GM19438 (cell line): Measurements from ENCODE around the gene TBCC.

Experiments used
- ATAC-seq: cut with Tn5 transposase; IDR thresholded peaks from one replicate; pipeline ENCODE4 v1.9.1; 2021; ENCODE audit warnings: low read depth; ENCODE audit not compliant: unreplicated experiment

The TBCC gene, protein sequence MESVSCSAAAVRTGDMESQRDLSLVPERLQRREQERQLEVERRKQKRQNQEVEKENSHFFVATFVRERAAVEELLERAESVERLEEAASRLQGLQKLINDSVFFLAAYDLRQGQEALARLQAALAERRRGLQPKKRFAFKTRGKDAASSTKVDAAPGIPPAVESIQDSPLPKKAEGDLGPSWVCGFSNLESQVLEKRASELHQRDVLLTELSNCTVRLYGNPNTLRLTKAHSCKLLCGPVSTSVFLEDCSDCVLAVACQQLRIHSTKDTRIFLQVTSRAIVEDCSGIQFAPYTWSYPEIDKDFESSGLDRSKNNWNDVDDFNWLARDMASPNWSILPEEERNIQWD

DNA sequence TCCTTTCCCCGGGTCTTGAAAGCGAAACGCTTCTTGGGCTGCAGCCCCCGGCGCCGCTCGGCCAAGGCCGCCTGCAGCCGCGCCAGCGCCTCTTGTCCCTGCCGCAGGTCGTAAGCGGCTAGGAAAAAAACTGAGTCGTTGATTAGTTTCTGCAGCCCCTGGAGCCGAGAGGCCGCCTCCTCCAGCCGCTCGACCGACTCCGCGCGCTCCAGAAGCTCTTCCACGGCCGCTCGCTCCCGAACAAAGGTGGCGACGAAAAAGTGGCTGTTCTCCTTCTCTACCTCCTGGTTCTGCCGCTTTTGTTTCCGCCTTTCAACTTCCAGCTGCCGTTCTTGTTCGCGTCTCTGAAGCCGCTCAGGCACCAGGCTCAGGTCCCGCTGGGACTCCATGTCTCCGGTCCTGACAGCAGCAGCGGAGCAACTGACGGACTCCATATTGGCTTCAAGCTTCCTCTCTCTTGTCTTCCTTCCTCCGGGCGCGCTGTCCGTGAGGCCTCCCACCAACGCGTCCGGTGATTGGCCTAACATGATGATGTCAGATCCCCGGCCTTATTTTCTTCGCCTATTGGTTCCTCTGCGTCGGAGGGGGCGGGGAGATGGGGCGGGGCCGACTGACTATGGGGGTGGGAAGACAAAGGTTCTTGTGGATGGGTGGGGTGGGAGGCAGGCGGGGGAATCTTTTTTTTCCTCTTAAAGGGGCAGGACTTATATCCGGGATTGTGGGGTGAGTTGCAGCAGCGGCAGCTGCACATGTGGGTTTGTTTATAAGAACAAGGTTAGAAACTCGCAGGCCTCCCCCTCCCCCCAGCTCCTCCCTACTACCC is at the start of gene TBCC:
TBCC (minus strand) TSS at position 464 of the 823 bp plus-strand sequence; CDS start at position 434, 30 bp downstream.
- peak; percentile 58 for ATAC-seq

DNA sequence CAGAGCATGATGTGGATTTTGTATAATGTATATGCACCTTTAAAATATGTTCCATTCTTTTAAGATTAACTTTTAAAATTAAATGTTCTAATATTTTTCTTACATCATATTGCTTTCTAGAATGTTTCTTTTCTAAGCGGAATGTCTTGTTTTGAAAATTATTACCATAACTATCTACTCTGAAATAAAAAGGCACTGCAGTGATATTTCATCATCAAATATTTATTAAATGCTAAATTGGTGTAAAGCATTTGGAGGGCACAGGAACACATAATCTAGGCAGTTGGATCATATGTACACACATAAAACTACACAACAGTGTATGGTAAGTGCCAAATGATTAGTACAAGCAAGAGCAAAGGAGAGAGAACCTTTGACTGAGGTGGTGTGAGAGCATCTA is 49.7 kb upstream of the TBCC start:
- ATAC-seq, result no peak

DNA sequence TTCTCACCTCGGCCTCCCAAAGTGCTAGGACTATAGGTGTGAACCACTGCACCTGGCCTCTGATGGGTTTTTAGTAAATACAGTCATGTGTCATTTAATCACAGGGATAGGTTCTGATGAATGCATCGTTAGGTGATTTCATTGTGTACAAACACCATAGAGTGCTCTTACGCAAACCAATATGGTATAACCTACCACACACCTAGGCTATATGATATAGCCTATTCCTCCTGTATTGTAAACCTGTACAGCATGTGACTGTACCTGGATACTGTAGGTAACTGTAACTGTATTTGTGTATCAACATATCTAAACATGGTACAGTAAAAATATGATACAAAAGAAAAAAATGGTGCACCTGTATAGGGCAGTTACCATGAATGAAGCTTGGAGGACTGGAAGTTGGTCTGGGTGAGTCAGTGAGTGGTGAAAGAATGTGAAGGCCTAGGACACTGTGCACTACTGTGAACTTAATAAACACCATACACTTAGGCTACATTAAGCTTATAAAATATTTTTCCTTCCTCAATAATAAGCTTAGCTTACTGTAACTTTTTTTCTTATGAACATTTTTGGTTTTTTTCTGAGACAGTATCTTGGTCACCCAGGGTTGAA is 45.9 kb upstream of the TBCC start:
- no peak for ATAC-seq

DNA sequence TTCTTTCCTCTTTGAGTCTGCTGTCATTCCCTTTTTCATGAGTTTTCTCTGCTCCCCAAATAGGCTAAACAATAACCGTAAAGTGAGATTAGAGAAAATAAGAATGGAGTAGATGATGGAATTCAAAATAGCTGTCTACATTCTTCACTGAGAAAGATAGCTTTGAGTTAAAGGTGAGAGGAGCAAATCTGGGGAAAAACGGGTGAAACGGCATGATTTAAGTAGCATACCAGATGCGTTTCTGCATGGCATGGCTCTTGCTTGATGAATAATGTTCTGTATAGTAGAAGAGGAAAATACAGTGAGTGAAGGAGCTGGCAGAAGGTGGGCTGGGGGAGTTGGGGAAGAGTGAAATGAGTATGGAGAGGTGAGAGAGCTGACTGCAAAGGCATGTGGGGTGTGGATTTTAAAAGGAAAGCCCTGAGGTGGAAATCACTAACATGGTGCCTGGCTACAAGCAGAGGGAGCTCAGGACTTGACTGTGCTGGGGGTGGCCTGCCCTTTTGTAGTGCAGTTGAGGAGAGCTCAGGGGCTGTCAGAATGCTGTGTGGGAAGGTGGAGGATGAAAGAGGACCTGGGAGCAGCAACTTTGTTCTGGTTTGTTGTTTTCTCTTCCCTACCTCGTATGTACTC is 44.8 kb upstream of the TBCC start:
- no peak for ATAC-seq

DNA sequence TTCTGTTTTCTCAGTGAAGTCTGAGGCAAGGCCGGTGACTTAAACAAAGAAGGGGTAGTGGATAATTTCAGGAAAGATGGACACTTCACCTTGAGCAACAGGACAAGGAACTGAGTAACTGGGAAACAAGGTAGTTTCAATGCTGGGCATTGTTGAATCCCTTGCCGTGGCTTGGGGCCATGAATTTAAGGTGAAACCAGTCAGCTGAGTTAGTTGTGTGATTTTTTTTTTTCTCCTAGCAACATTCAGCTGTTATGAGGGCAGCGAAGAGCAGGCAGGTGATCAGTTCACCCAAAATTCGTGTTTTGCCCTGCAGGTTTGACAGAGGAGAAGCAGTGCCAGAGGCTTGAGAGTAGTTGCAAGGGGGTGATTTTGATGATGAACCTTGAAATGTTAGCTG is 42.8 kb upstream of the TBCC start:
- ATAC-seq, result no peak

DNA sequence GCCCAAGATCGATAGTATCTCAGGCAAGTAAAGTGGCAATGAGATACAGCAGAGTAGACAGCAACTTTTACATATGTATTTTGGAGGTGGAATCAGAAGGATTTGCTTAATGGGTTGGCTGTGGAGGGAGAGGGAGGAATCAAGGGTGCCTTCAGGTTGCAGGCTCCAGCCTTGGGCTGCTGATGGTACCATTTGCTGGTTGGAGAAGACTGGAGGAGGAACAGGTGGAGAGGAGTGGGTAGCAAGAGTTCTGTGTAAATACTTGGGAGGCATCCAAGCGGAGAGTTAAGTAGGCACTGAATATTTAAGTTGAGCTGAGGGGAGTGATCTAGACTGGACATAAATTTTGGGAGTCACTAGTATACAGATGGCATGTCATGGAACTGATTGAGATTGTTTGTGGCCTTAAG is 41.2 kb upstream of the TBCC start:
- ATAC-seq, result no peak

DNA sequence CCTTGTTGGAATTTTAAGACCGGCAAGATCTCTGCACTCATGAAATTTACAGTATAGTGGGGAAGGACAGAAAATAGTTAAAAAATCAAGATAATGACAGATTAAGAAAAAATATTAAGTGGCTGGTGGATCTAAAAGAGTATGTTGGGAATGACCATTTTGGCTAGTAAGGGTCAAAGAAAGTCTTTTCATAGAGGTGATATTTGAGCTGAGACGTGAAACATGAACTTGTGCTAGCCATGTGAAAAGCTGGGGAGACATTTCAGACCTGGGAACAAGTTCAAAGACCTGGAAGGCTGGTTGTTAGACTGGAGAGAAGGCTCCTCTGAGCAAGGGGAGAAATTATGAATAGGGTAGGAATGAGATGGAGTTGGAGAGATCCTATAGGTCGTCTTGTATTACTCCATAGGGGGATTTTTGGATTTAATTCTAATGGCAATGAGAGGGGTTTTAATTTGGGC is 40.7 kb upstream of the TBCC start:
- ATAC-seq, result no peak

DNA sequence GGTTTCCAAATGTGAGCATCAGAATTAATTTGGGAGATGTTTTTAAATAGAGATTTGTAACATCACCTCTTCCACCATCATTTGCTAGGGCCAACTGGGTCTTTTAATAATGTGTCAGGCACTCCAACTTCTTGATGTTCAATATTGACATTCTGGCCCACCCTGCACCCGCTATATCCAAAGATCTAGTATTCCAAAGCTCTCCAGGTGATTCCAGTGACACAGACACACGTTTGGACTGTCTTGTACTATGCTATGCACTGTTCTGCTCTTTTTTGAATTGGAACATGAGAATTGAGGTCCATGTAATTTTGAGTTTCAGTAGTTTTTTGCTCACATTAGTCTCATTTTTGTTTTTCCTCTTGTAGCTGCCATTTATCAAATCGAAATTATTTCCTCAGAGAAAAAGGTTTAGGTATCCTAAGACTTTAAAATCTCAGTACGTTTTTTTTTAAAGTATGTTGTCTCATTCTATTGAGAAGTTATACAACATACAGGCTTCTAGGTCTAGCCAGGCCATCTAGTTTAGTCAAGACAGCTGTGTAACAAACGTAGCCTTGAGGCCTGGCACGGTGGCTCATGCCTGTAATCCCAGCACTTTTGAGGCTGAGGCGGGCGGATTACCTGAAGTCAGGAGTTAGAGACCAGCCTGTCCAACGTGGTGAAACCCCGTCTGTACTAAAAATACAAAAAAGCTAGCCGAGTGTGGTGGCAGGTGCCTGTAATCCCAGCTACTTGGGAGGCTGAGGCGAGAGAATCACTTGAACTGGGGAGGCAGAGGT is 39.0 kb upstream of the TBCC start:
- no peak for ATAC-seq

DNA sequence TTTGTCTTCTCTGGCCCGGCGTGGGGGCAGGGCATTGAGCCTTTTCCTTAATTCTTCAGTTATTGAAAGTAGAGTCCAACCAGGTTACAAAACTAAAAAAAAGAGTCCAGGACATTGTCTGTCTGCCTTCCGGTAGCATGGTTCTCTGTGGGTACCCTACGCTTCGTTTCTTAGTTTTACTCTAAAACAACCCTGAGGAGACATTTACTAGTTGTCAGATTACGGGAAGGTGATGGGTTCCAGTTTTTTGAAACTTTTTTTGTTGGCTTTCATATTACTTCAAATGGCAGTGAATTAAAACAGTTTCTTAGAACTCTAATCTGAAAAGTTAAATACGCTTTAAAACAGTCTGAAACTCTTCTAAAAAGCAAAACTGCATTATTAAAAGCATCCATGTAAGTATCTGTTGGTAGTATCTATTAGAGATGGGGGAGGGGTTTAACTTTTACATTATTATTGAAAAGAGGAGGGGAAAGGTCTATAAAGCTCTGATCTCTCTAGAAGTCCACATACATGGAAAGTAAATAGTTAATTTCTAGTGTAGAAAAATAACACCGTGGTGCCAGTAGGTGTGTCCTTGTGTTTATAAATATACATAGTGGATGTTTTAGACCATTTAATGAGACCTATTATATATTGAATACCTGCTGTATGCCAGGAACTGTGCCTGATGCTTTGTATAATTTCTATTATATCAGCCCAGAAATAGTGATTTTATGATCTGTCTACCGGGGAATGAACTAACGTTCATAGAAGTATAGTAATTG is 38.2 kb upstream of the TBCC start:
- ATAC-seq, result no peak

DNA sequence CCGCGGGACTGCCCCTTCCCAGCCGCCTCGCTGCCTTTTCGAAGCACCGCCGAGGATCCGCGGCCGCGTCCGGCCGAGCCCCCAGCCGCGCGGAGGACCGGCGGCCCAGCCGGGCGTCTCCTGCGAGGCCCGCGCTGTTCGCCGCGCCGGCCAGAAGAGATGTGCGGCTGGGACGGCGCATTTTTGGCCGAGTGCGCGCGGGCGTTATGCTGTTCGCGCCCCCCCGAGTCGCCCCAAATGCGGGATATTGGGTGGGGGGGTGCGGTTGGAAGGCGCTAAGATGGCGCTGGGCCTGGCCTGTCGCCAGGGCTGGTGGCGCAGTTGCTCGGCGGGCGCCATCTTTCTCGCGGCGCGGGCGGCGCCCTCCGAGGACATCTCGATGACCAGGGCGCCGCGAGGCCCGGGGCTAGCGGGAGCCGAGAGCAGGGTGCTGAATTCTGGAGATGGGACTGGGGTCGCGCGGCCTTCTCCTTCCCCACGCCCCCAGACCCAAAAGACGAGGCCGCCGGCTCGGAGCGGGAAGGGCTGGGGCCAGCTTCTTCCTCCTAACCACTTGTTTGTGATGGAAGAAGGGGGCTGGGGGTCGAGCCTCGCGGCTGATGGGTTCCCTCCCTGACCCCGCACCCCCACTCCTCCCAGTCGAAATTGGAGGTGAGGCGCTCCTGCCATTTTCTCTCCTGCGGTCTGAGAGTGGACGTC is 37.4 kb upstream of the TBCC start:
- ATAC-seq, result no peak

DNA sequence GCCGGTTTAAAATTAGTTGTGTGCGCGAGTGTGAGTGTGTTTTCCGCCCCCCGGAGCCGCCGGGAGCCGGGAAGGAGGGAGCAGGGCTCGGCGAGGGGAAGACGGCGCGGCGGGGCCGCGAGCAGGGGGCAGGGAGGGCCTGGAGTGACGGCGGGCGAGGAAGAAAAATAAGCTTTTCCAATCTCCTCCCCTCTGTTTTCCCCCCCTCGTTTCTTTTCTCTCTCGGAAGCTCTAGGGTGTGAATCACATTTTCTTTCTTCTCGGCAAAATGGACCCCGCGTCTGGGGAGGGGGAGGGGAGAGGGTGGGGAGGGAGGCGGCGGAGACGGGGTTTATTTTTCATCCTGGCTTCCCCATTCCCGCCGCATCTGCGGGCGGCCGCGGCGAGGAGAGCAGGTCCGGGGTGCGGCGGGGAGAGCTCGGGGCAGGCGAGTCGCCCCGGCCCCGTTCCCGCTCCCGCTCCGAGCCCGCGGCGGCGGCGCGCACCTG is 36.8 kb upstream of the TBCC start:
- no peak for ATAC-seq

DNA sequence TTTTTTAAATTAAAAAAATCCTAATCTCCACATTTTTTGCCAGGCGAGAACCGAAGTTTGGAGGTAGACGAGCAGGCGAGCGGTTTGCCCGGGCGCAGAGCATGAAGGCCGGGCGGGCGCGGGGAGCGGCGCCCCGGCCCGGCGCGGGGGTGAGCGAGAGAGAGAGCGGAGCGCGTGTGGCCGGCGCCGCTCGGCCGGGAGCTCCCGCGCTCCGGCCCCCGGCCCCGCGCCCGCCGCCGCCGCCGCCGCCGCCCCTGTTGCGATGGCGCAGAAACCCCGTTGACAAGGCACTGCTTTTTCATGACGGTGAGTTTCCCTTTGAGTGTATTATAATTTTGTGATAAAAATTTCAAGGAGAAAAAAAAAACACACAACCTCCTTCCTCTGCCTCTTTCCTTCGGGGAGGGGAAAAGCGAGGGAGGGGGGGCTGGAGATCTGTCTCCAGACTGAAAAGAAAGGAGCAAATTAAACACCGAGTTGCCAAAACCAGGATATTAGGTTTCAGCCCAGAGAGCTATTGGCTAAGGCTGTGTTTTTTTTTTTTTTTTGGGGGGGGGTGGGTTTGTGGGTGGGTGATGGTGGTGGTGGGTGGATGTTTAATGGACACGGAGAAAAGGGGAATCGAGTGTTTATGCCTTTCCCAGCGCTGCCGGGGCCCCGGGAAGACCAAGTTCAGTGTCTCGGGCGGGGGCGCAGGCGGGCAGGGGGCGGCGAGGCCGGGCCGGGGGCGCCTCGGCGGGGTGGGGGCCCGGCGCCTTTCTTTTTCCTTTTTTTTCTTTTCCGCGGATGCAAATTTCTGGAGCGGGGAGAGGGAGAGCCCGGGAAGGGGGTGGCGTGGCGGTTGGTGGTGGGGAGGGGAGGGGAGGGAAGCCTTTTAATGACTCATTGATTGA is 36.1 kb upstream of the TBCC start, which contains the start of gene BICRAL:
BICRAL (plus strand) TSS at position 257 of the 893 bp plus-strand sequence. CDS start 39,971 bp downstream, outside the sequence.
- ATAC-seq, result no peak

DNA sequence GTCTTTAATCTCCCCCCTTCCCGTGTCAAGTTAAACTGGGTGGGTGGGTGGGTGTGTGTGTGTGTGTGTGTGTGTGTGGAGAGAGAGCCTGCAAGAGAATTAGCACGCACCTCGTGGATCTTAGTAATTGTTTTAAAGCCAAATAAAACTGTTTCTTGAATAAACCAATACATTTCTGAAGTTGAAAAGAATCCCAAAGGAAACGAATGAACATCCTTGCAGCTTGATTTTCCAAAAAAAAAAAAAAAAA is 35.6 kb upstream of the TBCC start:
- no peak for ATAC-seq

DNA sequence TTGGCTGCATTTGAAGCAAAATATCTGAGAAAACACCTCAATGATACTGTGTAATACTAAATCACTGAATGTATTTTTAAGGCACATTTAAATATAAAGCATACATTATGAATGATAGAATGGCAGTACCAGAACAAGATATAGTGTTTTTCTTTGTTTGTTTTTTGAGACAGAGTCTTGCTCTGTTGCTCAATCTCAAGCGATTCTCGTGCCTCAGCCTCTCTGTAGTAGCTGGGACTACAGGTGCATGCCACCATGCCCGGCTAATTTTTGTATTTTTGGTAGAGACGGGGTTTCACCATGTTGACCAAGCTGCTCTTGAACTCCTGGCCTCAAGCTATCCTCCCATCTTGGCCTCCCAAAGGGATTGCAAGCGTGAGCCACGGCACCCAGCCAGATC is 33.6 kb upstream of the TBCC start:
- ATAC-seq, result no peak

DNA sequence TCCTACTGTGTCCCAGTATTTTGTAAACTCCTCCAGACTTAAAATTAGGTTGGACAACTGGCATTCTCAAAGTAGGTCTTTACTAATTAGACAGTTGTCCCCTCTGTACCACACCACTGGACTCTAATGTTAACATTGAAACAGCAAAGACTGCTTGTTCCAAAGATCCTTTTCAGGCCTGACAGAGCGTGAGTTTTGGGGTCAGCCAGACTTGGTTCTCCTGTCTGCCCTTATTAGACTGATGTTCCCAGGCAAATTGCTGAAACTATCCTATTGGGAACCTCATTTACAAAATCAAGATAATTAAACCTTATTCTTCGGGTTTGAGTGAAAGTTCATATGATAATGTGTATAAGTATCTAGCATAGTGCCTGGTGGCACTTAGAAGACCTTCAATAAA is 32.2 kb upstream of the TBCC start:
- no peak for ATAC-seq

DNA sequence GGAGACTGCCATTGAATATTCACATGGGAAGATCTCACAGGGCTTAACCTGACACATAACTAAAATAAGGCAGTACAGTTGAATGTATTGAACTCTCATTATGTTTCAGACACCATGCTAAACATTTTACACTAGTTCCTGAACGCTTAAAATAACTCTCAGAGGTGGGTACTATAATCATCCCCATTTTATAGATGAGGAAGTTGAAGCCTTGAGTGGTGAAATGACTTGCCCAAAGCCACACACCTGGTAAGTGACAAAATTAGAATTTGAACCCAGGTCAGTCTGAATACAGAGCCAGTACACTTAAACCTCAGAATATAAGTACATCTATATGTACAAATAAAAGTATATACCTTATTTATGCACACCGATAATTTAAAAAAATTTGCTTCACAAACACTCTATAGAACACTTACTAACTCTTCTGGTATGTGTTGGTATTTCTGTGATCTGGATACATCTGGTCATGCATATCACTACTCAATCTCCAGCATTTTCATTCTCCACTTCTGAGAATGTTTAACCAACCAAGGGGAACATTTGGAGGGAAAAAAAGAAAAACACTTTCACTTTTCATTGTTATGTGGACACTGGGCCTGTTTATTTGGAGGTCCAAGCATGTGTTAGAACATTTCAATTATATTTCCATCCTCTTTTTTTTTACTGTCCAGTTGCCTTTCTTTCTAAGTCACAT is 31.4 kb upstream of the TBCC start:
- no peak for ATAC-seq

DNA sequence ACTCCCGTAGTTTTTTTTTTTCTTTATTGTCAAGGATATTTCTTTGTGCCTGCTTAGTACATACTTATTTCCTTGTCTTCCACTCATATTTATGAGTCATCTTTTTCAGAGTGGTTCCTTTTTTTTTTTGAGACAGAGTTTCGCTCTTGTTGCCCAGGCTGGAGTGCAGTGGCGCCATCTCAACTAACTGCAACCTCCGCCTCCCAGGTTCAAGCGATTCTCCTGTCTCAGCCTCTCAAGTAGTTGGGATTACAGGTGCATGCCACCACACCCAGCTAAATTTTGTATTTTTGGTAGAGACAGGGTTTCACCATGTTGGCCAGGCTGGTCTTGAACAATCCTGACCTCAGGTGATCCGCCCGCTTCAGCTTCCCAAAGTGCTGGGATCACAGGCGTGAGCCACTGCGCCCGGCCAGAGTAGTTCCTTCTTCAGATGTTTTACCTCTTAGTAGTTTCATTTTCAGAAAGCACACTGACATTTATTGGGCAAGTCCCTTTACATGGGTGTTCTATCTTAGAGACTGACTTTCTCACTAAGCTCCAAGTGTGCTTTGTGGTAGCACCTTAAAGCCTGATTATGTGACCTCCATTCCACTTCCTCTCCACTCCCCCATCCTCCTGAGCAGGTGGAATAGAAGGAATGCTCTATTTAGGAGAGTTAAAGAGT is 29.1 kb upstream of the TBCC start:
- ATAC-seq, result peak; percentile 38
